SK-N-SH treated with all-trans-retinoic acid at 6 μM for 48 hours (cell line): Measurements from ENCODE around the gene PIGW.

ENCODE experiments used
- ATAC-seq: fragments of 200-7000 bp; cut with Tn5 transposase; 3 replicates; pipeline ENCODE4 v1.9.1; 2020; ENCODE audit warnings: mild to moderate bottlenecking, moderate library complexity
- ARNTL ChIP-seq: fragments of 450-650 bp; formaldehyde crosslinking; IDR thresholded peaks from 2 replicates; pipeline ENCODE4 v1.5.0; 2020; ENCODE audit warnings: low read depth, mild to moderate bottlenecking, moderate library complexity, borderline replicate concordance
- BACH2 ChIP-seq: fragments of 250-450 bp; sonication (Bioruptor Pico); IDR thresholded peaks from 2 replicates; pipeline ENCODE4 v1.9.0; 2021; ENCODE audit warnings: mild to moderate bottlenecking, borderline replicate concordance
- CSDC2 ChIP-seq: fragments of 250-450 bp; sonication (Bioruptor Pico); IDR thresholded peaks from 2 replicates; pipeline ENCODE4 v1.5.0; 2020; ENCODE audit warnings: mild to moderate bottlenecking, moderate library complexity
- ESRRG ChIP-seq: fragments of 250-450 bp; sonication (Bioruptor Pico); IDR thresholded peaks from 2 replicates; pipeline ENCODE4 v1.6.1; 2021; ENCODE audit warnings: mild to moderate bottlenecking
- ISL1 ChIP-seq: fragments of 250-450 bp; sonication (Bioruptor Pico); IDR thresholded peaks from 2 replicates; pipeline ENCODE4 v2.1.2; 2022; ENCODE audit warnings: mild to moderate bottlenecking, moderate library complexity
- PPARA ChIP-seq: fragments of 250-450 bp; sonication (Bioruptor Pico); IDR thresholded peaks from 2 replicates; pipeline ENCODE4 v1.5.0; 2020; ENCODE audit warnings: mild to moderate bottlenecking, borderline replicate concordance
- RARB ChIP-seq: fragments of 250-450 bp; sonication (Bioruptor Pico); IDR thresholded peaks from 2 replicates; pipeline ENCODE4 v1.8.0; 2021; ENCODE audit warnings: mild to moderate bottlenecking, moderate library complexity
- TCF4 ChIP-seq: fragments of 250-450 bp; sonication (Bioruptor Pico); IDR thresholded peaks from 2 replicates; pipeline ENCODE4 v1.8.0; 2021; ENCODE audit warnings: mild to moderate bottlenecking, moderate library complexity, borderline replicate concordance
- ZC3H10 ChIP-seq: fragments of 250-450 bp; sonication (Bioruptor Pico); IDR thresholded peaks from 2 replicates; pipeline ENCODE4 v1.5.1; 2021; ENCODE audit warnings: mild to moderate bottlenecking, moderate library complexity
- ZNF565 ChIP-seq: fragments of 450-650 bp; formaldehyde crosslinking; conservative IDR thresholded peaks from 2 replicates; pipeline ENCODE4 v1.5.0; 2020; ENCODE audit warnings: low read depth, mild to moderate bottlenecking, moderate library complexity
- ZNF8 ChIP-seq: fragments of 450-650 bp; formaldehyde crosslinking; IDR thresholded peaks from 2 replicates; pipeline ENCODE4 v1.5.0; 2020; ENCODE audit warnings: mild to moderate bottlenecking, moderate library complexity
- TF ChIP-seq, protein P1 (sequence below): fragments of 250-450 bp; sonication (Bioruptor Pico); IDR thresholded peaks from 2 replicates; pipeline ENCODE4 v1.5.1; 2020; ENCODE audit warnings: low read depth, mild to moderate bottlenecking, moderate library complexity
- TF ChIP-seq, protein P2 (sequence below): fragments of 250-450 bp; sonication (Bioruptor Pico); IDR thresholded peaks from 2 replicates; pipeline ENCODE4 v1.8.0; 2020; ENCODE audit warnings: mild to moderate bottlenecking, moderate library complexity, borderline replicate concordance
- TF ChIP-seq, protein P3 (sequence below): fragments of 250-450 bp; sonication (Bioruptor Pico); IDR thresholded peaks from 2 replicates; pipeline ENCODE4 v1.5.1; 2021; ENCODE audit warnings: mild to moderate bottlenecking, moderate library complexity
- TF ChIP-seq, protein P4 (sequence below): fragments of 250-450 bp; sonication (Bioruptor Pico); IDR thresholded peaks from 2 replicates; pipeline ENCODE4 v1.5.0; 2020; ENCODE audit warnings: mild to moderate bottlenecking, moderate library complexity
- TF ChIP-seq, protein P5 (sequence below): fragments of 250-450 bp; sonication (Bioruptor Pico); IDR thresholded peaks from 2 replicates; pipeline ENCODE4 v1.8.0; 2021; ENCODE audit warnings: low read depth, mild to moderate bottlenecking, moderate library complexity, borderline replicate concordance

The PIGW gene

DNA sequence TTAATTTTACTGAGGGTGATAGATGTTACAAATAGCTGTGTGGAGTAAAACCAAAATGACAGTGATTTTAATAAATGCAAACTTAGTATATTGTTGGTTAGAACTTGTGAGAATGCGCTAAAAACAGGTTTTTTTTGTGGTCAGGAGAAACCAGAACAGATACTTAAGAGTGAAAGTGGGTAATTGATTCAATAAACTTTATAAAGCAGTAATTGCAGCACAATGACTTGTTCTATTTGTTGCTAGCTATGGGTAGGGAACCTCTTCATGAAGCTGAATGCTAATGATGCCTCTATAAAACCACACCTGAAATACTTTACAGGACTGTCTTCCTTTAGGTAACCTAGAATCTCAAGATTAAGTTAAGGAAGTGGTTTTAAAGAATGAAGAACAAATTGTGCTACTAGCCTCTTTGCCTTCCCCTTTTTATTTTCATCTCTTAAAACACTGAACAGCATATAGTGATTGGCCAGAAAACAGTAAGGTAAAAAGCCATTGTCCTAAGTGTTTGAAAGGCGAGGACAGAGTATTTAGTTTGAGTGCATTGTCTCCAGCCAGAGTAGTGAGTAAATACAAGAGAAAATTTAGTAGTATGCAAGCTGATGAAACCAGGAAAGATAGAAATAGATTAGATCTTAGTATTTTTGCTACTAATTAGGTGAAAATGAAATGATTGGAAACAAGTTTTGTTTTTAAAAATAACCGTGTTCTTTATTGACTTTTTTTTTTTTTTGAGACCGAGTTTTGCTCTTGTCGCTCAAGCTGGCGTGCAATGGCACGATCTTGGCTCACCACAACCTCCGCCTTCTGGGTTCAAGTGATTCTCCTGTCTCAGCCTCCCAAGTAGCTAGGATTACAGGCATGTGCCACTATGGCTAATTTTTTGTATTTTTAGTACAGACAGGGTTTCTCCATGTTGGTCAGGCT lies 16.0 kb downstream of the PIGW start (continued):
- TF ChIP-seq, protein P1, sequence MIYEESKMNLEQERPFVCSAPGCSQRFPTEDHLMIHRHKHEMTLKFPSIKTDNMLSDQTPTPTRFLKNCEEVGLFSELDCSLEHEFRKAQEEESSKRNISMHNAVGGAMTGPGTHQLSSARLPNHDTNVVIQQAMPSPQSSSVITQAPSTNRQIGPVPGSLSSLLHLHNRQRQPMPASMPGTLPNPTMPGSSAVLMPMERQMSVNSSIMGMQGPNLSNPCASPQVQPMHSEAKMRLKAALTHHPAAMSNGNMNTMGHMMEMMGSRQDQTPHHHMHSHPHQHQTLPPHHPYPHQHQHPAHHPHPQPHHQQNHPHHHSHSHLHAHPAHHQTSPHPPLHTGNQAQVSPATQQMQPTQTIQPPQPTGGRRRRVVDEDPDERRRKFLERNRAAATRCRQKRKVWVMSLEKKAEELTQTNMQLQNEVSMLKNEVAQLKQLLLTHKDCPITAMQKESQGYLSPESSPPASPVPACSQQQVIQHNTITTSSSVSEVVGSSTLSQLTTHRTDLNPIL, result no peak
- TF ChIP-seq PPARA, result no peak
- TF ChIP-seq CSDC2, result no peak
- TF ChIP-seq ARNTL, result no peak
- no peak for TF ChIP-seq RARB (CRISPR knock-in tag)

DNA sequence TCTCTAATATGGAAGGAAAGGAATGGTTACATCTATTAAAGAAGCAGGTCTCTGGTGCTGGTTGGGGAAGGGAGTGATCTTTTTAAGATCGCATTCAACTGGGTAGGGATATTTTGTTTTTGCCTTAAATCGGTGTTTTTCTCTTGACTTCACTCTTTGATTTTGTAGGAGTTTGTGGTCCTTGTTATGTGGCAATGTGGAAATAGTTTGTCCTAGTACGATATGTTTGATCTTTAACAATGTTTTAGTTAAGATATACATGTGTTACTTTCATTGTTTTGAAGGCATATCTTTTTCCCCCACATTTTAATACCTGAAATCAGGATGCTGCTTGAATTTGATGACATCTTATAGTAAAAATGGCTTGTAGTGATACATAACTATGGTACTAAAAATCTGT lies 18.7 kb downstream of the PIGW start:
- TF ChIP-seq, protein P2, sequence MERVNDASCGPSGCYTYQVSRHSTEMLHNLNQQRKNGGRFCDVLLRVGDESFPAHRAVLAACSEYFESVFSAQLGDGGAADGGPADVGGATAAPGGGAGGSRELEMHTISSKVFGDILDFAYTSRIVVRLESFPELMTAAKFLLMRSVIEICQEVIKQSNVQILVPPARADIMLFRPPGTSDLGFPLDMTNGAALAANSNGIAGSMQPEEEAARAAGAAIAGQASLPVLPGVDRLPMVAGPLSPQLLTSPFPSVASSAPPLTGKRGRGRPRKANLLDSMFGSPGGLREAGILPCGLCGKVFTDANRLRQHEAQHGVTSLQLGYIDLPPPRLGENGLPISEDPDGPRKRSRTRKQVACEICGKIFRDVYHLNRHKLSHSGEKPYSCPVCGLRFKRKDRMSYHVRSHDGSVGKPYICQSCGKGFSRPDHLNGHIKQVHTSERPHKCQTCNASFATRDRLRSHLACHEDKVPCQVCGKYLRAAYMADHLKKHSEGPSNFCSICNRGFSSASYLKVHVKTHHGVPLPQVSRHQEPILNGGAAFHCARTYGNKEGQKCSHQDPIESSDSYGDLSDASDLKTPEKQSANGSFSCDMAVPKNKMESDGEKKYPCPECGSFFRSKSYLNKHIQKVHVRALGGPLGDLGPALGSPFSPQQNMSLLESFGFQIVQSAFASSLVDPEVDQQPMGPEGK, result no peak
- TF ChIP-seq RARB (CRISPR knock-in tag) (no peak), ISL1 (no peak), PPARA (no peak), ZNF565 (CRISPR knock-in tag) (no peak), ESRRG (CRISPR knock-in tag) (no peak), ZNF8 (no peak), BACH2 (CRISPR knock-in tag) (no peak)
- TF ChIP-seq, protein P3, sequence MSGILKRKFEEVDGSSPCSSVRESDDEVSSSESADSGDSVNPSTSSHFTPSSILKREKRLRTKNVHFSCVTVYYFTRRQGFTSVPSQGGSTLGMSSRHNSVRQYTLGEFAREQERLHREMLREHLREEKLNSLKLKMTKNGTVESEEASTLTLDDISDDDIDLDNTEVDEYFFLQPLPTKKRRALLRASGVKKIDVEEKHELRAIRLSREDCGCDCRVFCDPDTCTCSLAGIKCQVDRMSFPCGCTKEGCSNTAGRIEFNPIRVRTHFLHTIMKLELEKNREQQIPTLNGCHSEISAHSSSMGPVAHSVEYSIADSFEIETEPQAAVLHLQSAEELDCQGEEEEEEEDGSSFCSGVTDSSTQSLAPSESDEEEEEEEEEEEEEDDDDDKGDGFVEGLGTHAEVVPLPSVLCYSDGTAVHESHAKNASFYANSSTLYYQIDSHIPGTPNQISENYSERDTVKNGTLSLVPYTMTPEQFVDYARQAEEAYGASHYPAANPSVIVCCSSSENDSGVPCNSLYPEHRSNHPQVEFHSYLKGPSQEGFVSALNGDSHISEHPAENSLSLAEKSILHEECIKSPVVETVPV, result no peak
- TF ChIP-seq, protein P4, sequence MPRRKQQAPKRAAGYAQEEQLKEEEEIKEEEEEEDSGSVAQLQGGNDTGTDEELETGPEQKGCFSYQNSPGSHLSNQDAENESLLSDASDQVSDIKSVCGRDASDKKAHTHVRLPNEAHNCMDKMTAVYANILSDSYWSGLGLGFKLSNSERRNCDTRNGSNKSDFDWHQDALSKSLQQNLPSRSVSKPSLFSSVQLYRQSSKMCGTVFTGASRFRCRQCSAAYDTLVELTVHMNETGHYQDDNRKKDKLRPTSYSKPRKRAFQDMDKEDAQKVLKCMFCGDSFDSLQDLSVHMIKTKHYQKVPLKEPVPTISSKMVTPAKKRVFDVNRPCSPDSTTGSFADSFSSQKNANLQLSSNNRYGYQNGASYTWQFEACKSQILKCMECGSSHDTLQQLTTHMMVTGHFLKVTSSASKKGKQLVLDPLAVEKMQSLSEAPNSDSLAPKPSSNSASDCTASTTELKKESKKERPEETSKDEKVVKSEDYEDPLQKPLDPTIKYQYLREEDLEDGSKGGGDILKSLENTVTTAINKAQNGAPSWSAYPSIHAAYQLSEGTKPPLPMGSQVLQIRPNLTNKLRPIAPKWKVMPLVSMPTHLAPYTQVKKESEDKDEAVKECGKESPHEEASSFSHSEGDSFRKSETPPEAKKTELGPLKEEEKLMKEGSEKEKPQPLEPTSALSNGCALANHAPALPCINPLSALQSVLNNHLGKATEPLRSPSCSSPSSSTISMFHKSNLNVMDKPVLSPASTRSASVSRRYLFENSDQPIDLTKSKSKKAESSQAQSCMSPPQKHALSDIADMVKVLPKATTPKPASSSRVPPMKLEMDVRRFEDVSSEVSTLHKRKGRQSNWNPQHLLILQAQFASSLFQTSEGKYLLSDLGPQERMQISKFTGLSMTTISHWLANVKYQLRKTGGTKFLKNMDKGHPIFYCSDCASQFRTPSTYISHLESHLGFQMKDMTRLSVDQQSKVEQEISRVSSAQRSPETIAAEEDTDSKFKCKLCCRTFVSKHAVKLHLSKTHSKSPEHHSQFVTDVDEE (CRISPR knock-in tag), result no peak
- TF ChIP-seq, protein P5, sequence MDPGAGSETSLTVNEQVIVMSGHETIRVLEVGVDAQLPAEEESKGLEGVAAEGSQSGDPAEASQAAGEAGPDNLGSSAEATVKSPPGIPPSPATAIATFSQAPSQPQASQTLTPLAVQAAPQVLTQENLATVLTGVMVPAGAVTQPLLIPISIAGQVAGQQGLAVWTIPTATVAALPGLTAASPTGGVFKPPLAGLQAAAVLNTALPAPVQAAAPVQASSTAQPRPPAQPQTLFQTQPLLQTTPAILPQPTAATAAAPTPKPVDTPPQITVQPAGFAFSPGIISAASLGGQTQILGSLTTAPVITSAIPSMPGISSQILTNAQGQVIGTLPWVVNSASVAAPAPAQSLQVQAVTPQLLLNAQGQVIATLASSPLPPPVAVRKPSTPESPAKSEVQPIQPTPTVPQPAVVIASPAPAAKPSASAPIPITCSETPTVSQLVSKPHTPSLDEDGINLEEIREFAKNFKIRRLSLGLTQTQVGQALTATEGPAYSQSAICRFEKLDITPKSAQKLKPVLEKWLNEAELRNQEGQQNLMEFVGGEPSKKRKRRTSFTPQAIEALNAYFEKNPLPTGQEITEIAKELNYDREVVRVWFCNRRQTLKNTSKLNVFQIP, result no peak
- TF ChIP-seq, all 23 proteins: peak for 0
- ATAC-seq, result no peak

DNA sequence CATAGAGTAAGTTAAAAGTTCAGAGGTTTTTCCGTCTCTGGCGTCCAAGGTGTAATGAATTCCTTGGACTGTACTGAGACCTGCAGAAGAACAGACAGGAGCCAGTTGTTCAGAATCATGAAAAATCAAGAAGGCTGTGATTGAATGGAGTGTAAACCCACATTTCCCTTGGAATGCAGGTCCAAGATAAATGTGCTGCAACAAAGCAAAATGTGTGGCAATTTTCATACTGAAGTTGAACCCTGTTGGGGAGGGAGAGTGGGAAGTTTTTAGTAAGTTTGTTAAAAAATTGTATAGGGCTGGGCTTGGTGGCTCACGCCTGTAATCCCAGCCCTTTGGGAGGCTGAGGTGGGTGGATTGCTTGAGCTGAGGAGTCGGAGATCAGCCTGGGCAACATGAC lies 31.3 kb downstream of the PIGW start:
- ATAC-seq, result no peak
- TF ChIP-seq RARB (CRISPR knock-in tag), result no peak
- no peak for TF ChIP-seq ISL1
- TF ChIP-seq, protein P2, result no peak
- TF ChIP-seq ZNF565 (CRISPR knock-in tag), result no peak
- no peak for TF ChIP-seq TCF4 (CRISPR knock-in tag)
- no peak for TF ChIP-seq ARNTL
- no peak for TF ChIP-seq ZC3H10 (CRISPR knock-in tag)
- no peak for TF ChIP-seq ZNF8
- no peak for TF ChIP-seq CSDC2
